ENCODE measurements around the gene IRX2. TPM values are rescaled to one million over a fixed set of nuclear protein-coding genes. Genes with fewer than 3 reads are reported as not detected.

IRX2 gene
- total and polyA plus RNA-seq, 2 donors (not counting 3 experiments of a cell fraction or from before 2014, with no cell fraction given) = not detected

- dilution Hi-C loops (cut with MboI; ENCODE audit: extremely low pct_ligation_motif_present, low sequenced_read_pairs) = no loop called here
- Histone ChIP-seq H3K27ac (ENCODE audit: insufficient read depth, low read depth, low read length) (no peak overlapping the region), H4K20me1 (replicated peaks; ENCODE audit: control insufficient read depth, extremely low read depth, insufficient read depth, low read length) (no peaks in the 10 kb centered on the region), H3K79me2 (ENCODE audit: control insufficient read depth, insufficient read depth, low read length) (no peaks in the 10 kb centered on the region), H3K4me3 (replicated peaks in 1 of 3; ENCODE audit: insufficient read depth in 1 of 3, low read depth in 1 of 3, low read length in 3 of 3) (no peak overlapping the region), H2AFZ (ENCODE audit: low read depth, low read length) (no peak overlapping the region), H3K27me3 (ENCODE audit: control insufficient read depth in 2 of 2, insufficient read depth in 2 of 2, low read length in 2 of 2) (no peaks in the 10 kb centered on the region), H3K9ac (replicated peaks; ENCODE audit: extremely low read depth, insufficient read depth, low read length) (no peak overlapping the region), H3K9me3 (replicated peaks; ENCODE audit: control insufficient read depth, insufficient read depth, low read length) (peaks cover 7% of the 10 kb centered on the region), H3K4me1 (ENCODE audit: control insufficient read depth, extremely low read depth, insufficient read depth, low read length) (no peaks in the 10 kb centered on the region), H3K4me2 (ENCODE audit: insufficient read depth, low read length) (no peak overlapping the region), H3K36me3 (ENCODE audit: control insufficient read depth in 2 of 2, extremely low read depth in 1 of 2, insufficient read depth in 2 of 2, low read length in 2 of 2) (no peaks in the 10 kb centered on the region), H3K9me1 (replicated peaks; ENCODE audit: control insufficient read depth, extremely low read depth, insufficient read depth, low read length) (no peaks in the 10 kb centered on the region)
- BruUV-seq (replicated peaks) = no TSS peak
- FAIRE-seq = no peak
- intact Hi-C loops (cut with micrococcal nuclease) = no loop called here
- DNase-seq (ENCODE audit: low read depth, low spot score) = no peak
- POLR2A ChIA-PET = no interaction called here
- TF ChIP-seq POLR2A (IDR thresholded peaks at IDR 0.05; ENCODE audit: low read depth, low read length) (no peak), FOS (IDR thresholded peaks at IDR 0.05; ENCODE audit: borderline replicate concordance, insufficient read depth, low read length) (no peak), MYC (IDR thresholded peaks at IDR 0.05; ENCODE audit: low read depth, low read length) (no peak), EZH2 (IDR thresholded peaks at IDR 0.05; ENCODE audit: borderline replicate concordance, low read depth, low read length, severe bottlenecking) (no peak), MAX (IDR thresholded peaks at IDR 0.05; ENCODE audit: insufficient read depth, insufficient read length) (no peak), JUN (IDR thresholded peaks at IDR 0.05; ENCODE audit: borderline replicate concordance, insufficient read depth, insufficient read length, low read depth) (no peak), GATA2 (IDR thresholded peaks at IDR 0.05; ENCODE audit: insufficient read depth, insufficient read length, low read depth, low read length) (no peak), CTCF (IDR thresholded peaks at IDR 0.05; ENCODE audit: extremely low read depth in 1 of 2, insufficient read depth in 1 of 2, low read depth in 1 of 2, low read length in 2 of 2) (no peak), POLR2AphosphoS5 (IDR thresholded peaks at IDR 0.05; ENCODE audit: insufficient read depth, low read depth, low read length) (no peak)
- CTCF ChIA-PET = no interaction called here
Observed at GRCh38 chr5:2783223-2783622, 31.7 kb upstream of the IRX2 start.
